A549 (cell line): ENCODE results near the gene REC114. TPM values are rescaled to one million over a fixed set of nuclear protein-coding genes. Genes with fewer than 3 reads are reported as not detected.

Experiments
- ATAC-seq, 2 experiments: fragments of 200-7000 bp in 1 of 2; fragments of >200 bp in 1 of 2; cut with Nextera tagmentation in 1 of 2; cut with Tn5 transposase in 1 of 2; 3 replicates each; pipeline versions ENCODE4 v1.8.0 to v1.9.1; 2018 to 2020; ENCODE audit warnings: mild to moderate bottlenecking in 1 of 2, moderate library complexity in 1 of 2
- CTCF ChIA-PET: fragments of 300-600 bp; sonication (Branson Sonifier 250); formaldehyde crosslinking; extraction: SDS; loops from one replicate; lab custom pipeline; 2021; ENCODE audit warnings: antibody characterized with exemption, inconsistent platforms; lab: Yijun Ruan, JAX
- POLR2A ChIA-PET: fragments of 350-600 bp; formaldehyde crosslinking; extraction: SDS; loops from one replicate; lab custom pipeline; 2021; ENCODE audit warnings: antibody characterized with exemption, inconsistent platforms; lab: Yijun Ruan, JAX
- DNase-seq, 2 experiments: peaks; one replicate each; pipeline versions ENCODE4 v3.0.0 to v3.0.0-alpha.2; 2011 to 2016; ENCODE audit warnings: low read depth in 1 of 2, low spot score in 1 of 2
- FAIRE-seq: peaks from 2 replicates; lab custom pipeline; 2011; peaks lifted over from hg19 to GRCh38; lab: Jason Lieb, UNC
- H3K27ac ChIP-seq, 2 experiments: fragments of >200 bp; sonication (Bioruptor Twin); formaldehyde crosslinking; 3 replicates each; pipeline ENCODE4 v1.5.1; 2016 to 2017
- H3K4me1 ChIP-seq: fragments of >200 bp; sonication (Bioruptor Twin); formaldehyde crosslinking; 3 replicates; pipeline ENCODE4 v1.6.1; 2016
- H3K4me2 ChIP-seq: fragments of >200 bp; sonication (Bioruptor Twin); formaldehyde crosslinking; 3 replicates; pipeline ENCODE4 v1.6.1; 2016
- H3K4me3 ChIP-seq: fragments of >200 bp; sonication (Bioruptor Twin); formaldehyde crosslinking; 3 replicates; pipeline ENCODE4 v1.5.1; 2016
- H3K9me3 ChIP-seq: fragments of >200 bp; sonication (Bioruptor Twin); formaldehyde crosslinking; 3 replicates; pipeline ENCODE4 v1.6.1; 2016
- CBX8 ChIP-seq: fragments of 200-600 bp; sonication (generic); IDR thresholded peaks from 2 replicates; pipeline ENCODE4 v1.6.1; 2016
- CEBPB ChIP-seq, 2 experiments: fragments of >200 bp in 1 of 2; sonication (Bioruptor Twin) in 1 of 2; formaldehyde crosslinking in 1 of 2; IDR thresholded peaks; 2 replicates each; pipeline ENCODE4 v1.6.1; 2012 to 2016
- CHD2 ChIP-seq: fragments of 150-350 bp; IDR thresholded peaks from 2 replicates; pipeline ENCODE4 v1.6.1; 2014; ENCODE audit warnings: low read length; ENCODE audit not compliant: partially characterized antibody
- CHD4 ChIP-seq: fragments of 200-600 bp; sonication (generic); IDR thresholded peaks from 2 replicates; pipeline ENCODE4 v1.6.1; 2016; ENCODE audit warnings: antibody characterized with exemption, mild to moderate bottlenecking, borderline replicate concordance
- EHF ChIP-seq: fragments of 250-450 bp; sonication (Bioruptor Pico); IDR thresholded peaks from 2 replicates; pipeline ENCODE4 v1.5.0; 2020; ENCODE audit warnings: mild to moderate bottlenecking
- EHMT2 ChIP-seq: fragments of 200-600 bp; sonication (generic); IDR thresholded peaks from 2 replicates; pipeline ENCODE4 v1.6.1; 2016; ENCODE audit warnings: antibody characterized with exemption, low read depth, mild to moderate bottlenecking, moderate library complexity
- ESRRA ChIP-seq: fragments of 150-350 bp; IDR thresholded peaks from 2 replicates; pipeline ENCODE4 v1.6.1; 2014; ENCODE audit warnings: mild to moderate bottlenecking, low read length, borderline replicate concordance
- HOXB5 ChIP-seq: fragments of 250-450 bp; sonication (Bioruptor Pico); IDR thresholded peaks from 2 replicates; pipeline ENCODE4 v1.5.0; 2020; ENCODE audit warnings: mild to moderate bottlenecking, moderate library complexity
- JUN ChIP-seq, 2 experiments: fragments of >200 bp; sonication (Bioruptor Twin); formaldehyde crosslinking; IDR thresholded peaks; 2 replicates in 1 of 2; 3 replicates in 1 of 2; pipeline ENCODE4 v1.6.1; 2016 to 2017
- KDM1A ChIP-seq: fragments of 200-600 bp; sonication (generic); IDR thresholded peaks from 2 replicates; pipeline ENCODE4 v1.6.1; 2016; ENCODE audit warnings: low read depth, mild to moderate bottlenecking
- KDM5A ChIP-seq: fragments of 200-600 bp; sonication (generic); IDR thresholded peaks from 2 replicates; pipeline ENCODE4 v1.6.1; 2016; ENCODE audit warnings: antibody characterized with exemption, mild to moderate bottlenecking
- MAFK ChIP-seq: fragments of 450-650 bp; IDR thresholded peaks from 2 replicates; pipeline ENCODE4 v1.6.1; 2014; ENCODE audit not compliant: partially characterized antibody
- NR3C1 ChIP-seq: fragments of >200 bp; sonication (Bioruptor Twin); formaldehyde crosslinking; IDR thresholded peaks from 3 replicates; pipeline ENCODE4 v1.6.1; 2017
- RCOR1 ChIP-seq: fragments of 150-350 bp; IDR thresholded peaks from 2 replicates; pipeline ENCODE4 v1.6.1; 2014; ENCODE audit warnings: antibody characterized with exemption, low read length, low read depth
- REST ChIP-seq: fragments of 200-600 bp; sonication (generic); IDR thresholded peaks from 2 replicates; pipeline ENCODE4 v1.6.1; 2016; ENCODE audit warnings: antibody characterized with exemption, mild to moderate bottlenecking, moderate library complexity
- RNF2 ChIP-seq: fragments of 200-600 bp; sonication (generic); IDR thresholded peaks from 2 replicates; pipeline ENCODE4 v1.6.1; 2016; ENCODE audit warnings: low read depth, mild to moderate bottlenecking, antibody characterized with exemption, moderate library complexity, borderline replicate concordance
- USF2 ChIP-seq: fragments of 450-650 bp; IDR thresholded peaks from 2 replicates; pipeline ENCODE4 v1.6.1; 2014; ENCODE audit warnings: antibody characterized with exemption
- ZC3H11A ChIP-seq: fragments of 450-650 bp; IDR thresholded peaks from 2 replicates; pipeline ENCODE4 v1.6.1; 2014; ENCODE audit warnings: antibody characterized with exemption, mild to moderate bottlenecking
- WGBS: methylation state at CpG from one replicate; pipeline ENCODE4 v1.1.6; 2017; ENCODE audit errors: missing lambda C conversion rate; 5-methylcytosine and 5-hydroxymethylcytosine counted together
- polyA plus RNA-seq, 4 experiments: library from polyadenylated mRNA; depleted of rRNA in 3 of 4; stranded (reverse); fragments of >200 nt; fragmentation: RNase III in 1 of 4; extraction: RNeasy Plus Mini Kit Qiagen cat#74134 plus additional on column Dnase treatment in 1 of 4; gene quantifications; 2 replicates in 3 of 4; 3 replicates in 1 of 4; pipeline ENCODE4 v1.2.3, GENCODE V29; 2011 to 2017
- TF ChIP-seq, protein P1 (sequence below): fragments of 250-450 bp; sonication (Bioruptor Pico); IDR thresholded peaks from 2 replicates; pipeline ENCODE4 v1.5.0; 2020; ENCODE audit warnings: low read depth, mild to moderate bottlenecking, moderate library complexity
- TF ChIP-seq, protein P2 (sequence below): IDR thresholded peaks from 2 replicates; pipeline ENCODE4 v1.6.1; 2012; ENCODE audit warnings: low read depth, borderline replicate concordance

Gene REC114
- polyA plus RNA-seq, 2 of the 4 experiments (the other 2 are of a cell fraction): not detected

- Histone ChIP-seq H3K9me3 (no peaks in the 10 kb centered on the region), H3K4me2 (no peak overlapping the region), H3K4me1 (no peaks in the 10 kb centered on the region), H3K4me3 (no peak overlapping the region), H3K27ac (no peak overlapping the region)
- DNase-seq (no peak), FAIRE-seq (peak; percentile 18), ATAC-seq (no peak)
- WGBS: 74% methylated on average over 2 of the region's 2 CpGs
- ChIA-PET POLR2A (no interaction called here), CTCF (interaction anchor here (0.5 to 1.5 kb wide), 3 partner anchors 10 to 102 kb away, joined by 3 read pairs; no protein-coding TSS in a partner anchor)
- TF ChIP-seq RNF2: no peak
- no peak for TF ChIP-seq USF2
- TF ChIP-seq KDM1A: no peak
- peak; percentile 48 for TF ChIP-seq MAFK
- TF ChIP-seq ZC3H11A: no peak
Measured at GRCh38 chr15:73527598-73527997, 84.6 kb downstream of the REC114 start.

DNA sequence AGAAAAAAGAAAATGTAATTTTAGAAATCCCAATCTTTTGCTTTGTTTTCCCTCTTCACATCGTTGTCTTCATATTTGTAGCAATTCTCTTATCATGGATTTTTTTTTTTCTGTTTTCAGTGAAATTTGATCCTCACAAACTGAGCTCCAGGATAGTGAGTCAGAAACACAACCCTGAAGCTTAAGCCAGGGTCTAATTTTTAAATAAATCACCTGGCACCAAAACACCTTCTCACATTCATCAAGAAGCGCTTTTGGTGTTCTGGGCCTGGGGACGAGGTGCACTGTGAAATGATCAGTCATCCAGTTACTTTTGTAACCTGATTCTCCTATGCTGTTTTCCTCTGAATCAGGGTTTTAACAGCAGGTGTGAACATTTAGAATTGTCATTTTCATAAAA, 87.7 kb downstream of the REC114 start:
- H3K9me3 ChIP-seq: no peaks in the 10 kb centered on the region
- no peak for ATAC-seq
- CTCF ChIA-PET: interaction anchor here (0.7 to 2.2 kb wide), 7 partner anchors 10 to 225 kb away, joined by 3 to 9 read pairs (median 4); no protein-coding TSS in a partner anchor
- no peak for TF ChIP-seq NR3C1
- TF ChIP-seq, protein P1, sequence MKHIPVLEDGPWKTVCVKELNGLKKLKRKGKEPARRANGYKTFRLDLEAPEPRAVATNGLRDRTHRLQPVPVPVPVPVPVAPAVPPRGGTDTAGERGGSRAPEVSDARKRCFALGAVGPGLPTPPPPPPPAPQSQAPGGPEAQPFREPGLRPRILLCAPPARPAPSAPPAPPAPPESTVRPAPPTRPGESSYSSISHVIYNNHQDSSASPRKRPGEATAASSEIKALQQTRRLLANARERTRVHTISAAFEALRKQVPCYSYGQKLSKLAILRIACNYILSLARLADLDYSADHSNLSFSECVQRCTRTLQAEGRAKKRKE (CRISPR knock-in tag): no peak
- TF ChIP-seq, all 56 proteins: peak for 0
- Histone ChIP-seq H3K4me3 (no peak overlapping the region), H3K27ac (no peak overlapping the region), H3K4me2 (no peak overlapping the region), H3K4me1 (no peaks in the 10 kb centered on the region)
- no peak for DNase-seq
- POLR2A ChIA-PET: no interaction called here
- FAIRE-seq: no peak
- 57% methylated on average over 3 of the region's 3 CpGs for WGBS

- TF ChIP-seq HOXB5 (CRISPR knock-in tag) (no peak), CHD2 (no peak), JUN (IDR thresholded peaks at IDR 0.05) (no peak), RNF2 (no peak), REST (no peak), RCOR1 (no peak), MAFK (no peak), ESRRA (no peak), KDM1A (no peak), CBX8 (no peak), CEBPB (IDR thresholded peaks at IDR 0.05) (no peak), EHMT2 (no peak), KDM5A (no peak), CHD4 (no peak), EHF (no peak)
- TF ChIP-seq, protein P2, sequence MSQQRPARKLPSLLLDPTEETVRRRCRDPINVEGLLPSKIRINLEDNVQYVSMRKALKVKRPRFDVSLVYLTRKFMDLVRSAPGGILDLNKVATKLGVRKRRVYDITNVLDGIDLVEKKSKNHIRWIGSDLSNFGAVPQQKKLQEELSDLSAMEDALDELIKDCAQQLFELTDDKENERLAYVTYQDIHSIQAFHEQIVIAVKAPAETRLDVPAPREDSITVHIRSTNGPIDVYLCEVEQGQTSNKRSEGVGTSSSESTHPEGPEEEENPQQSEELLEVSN: no peak
- Histone ChIP-seq H3K4me2 (no peak overlapping the region), H3K27ac (no peak overlapping the region), H3K9me3 (no peaks in the 10 kb centered on the region), H3K4me3 (no peak overlapping the region), H3K4me1 (peaks cover 26% of the 10 kb centered on the region)
- ATAC-seq: no peak
- 85% methylated on average over 2 of the region's 2 CpGs for WGBS
- no peak for DNase-seq
- ChIA-PET CTCF (interaction anchor here (0.9 kb wide), 1 partner anchor 11 kb away, joined by 3 read pairs; no protein-coding TSS in a partner anchor), POLR2A (no interaction called here)
- no peak for FAIRE-seq
Measured at GRCh38 chr15:73538123-73538522, 95.2 kb downstream of the REC114 start.
